Neutrophil (primary cell): Measurements from ENCODE around the gene WDR41.
A peak's percentile ranks its signal among the peaks of the same experiment; 100 is the strongest.
"Not testable (repeated sequence)": the region's sequence is repeated elsewhere in the genome, so short reads cannot be mapped to it uniquely, and the experiment has no call there.

Experiments
- H3K27ac ChIP-seq: fragments of 200-600 bp; sonication (generic); 2 replicates; pipeline ENCODE4 v1.5.1; 2016; ENCODE audit warnings: mild to moderate bottlenecking, moderate library complexity
- H3K27me3 ChIP-seq: fragments of 200-600 bp; sonication (generic); 2 replicates; pipeline ENCODE4 v1.6.0; 2016; ENCODE audit warnings: mild to moderate bottlenecking
- H3K36me3 ChIP-seq: fragments of 200-600 bp; sonication (generic); 2 replicates; pipeline ENCODE4 v1.5.1; 2017
- H3K4me1 ChIP-seq, 2 experiments: fragments of 200-600 bp in 1 of 2; sonication (generic) in 1 of 2; 1 replicate in 1 of 2; 2 replicates in 1 of 2; pipeline versions ENCODE4 v1.5.1 to v1.6.1; 2013 to 2016; ENCODE audit warnings: low read depth in 1 of 2, low read length in 1 of 2, mild to moderate bottlenecking in 1 of 2, moderate library complexity in 1 of 2; ENCODE audit not compliant: control insufficient read depth in 1 of 2, insufficient read depth in 1 of 2
- H3K4me3 ChIP-seq, 2 experiments: fragments of 200-600 bp in 1 of 2; sonication (generic) in 1 of 2; 1 replicate in 1 of 2; 2 replicates in 1 of 2; pipeline ENCODE4 v1.5.1; 2013 to 2016; ENCODE audit warnings: low read depth in 1 of 2, low read length in 1 of 2, mild to moderate bottlenecking in 1 of 2, moderate library complexity in 1 of 2
- H3K9me3 ChIP-seq: fragments of 200-600 bp; sonication (generic); 2 replicates; pipeline ENCODE4 v1.5.1; 2016
- TF ChIP-seq, protein P1 (sequence below): fragments of 200-600 bp; sonication (generic); IDR thresholded peaks from 2 replicates; pipeline ENCODE4 v1.5.1; 2016; ENCODE audit warnings: antibody characterized with exemption

WDR41 gene

GRCh38 chr5:77499973-77500372 is 7.9 kb upstream of the WDR41 start:
- H3K4me1 ChIP-seq = no peaks in the 10 kb centered on the region
- no peaks in the 10 kb centered on the region for H3K36me3 ChIP-seq
- no peak overlapping the region for H3K4me3 ChIP-seq
- no peaks in the 10 kb centered on the region for H3K9me3 ChIP-seq
- peaks cover 5% of the 10 kb centered on the region for H3K27me3 ChIP-seq
- no peak overlapping the region for H3K27ac ChIP-seq
- TF ChIP-seq, protein P1, sequence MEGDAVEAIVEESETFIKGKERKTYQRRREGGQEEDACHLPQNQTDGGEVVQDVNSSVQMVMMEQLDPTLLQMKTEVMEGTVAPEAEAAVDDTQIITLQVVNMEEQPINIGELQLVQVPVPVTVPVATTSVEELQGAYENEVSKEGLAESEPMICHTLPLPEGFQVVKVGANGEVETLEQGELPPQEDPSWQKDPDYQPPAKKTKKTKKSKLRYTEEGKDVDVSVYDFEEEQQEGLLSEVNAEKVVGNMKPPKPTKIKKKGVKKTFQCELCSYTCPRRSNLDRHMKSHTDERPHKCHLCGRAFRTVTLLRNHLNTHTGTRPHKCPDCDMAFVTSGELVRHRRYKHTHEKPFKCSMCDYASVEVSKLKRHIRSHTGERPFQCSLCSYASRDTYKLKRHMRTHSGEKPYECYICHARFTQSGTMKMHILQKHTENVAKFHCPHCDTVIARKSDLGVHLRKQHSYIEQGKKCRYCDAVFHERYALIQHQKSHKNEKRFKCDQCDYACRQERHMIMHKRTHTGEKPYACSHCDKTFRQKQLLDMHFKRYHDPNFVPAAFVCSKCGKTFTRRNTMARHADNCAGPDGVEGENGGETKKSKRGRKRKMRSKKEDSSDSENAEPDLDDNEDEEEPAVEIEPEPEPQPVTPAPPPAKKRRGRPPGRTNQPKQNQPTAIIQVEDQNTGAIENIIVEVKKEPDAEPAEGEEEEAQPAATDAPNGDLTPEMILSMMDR = no peak

GRCh38 chr5:77499441-77499840 is 7.3 kb upstream of the WDR41 start:
- H3K27ac ChIP-seq = no peak overlapping the region
- H3K9me3 ChIP-seq = no peaks in the 10 kb centered on the region

GRCh38 chr5:77498952-77499351 is 6.8 kb upstream of the WDR41 start:
- TF ChIP-seq, protein P1 = no peak
- no peak overlapping the region for H3K27ac ChIP-seq
- no peaks in the 10 kb centered on the region for H3K36me3 ChIP-seq
- no peak overlapping the region for H3K4me3 ChIP-seq
- peaks cover 5% of the 10 kb centered on the region for H3K27me3 ChIP-seq
- H3K9me3 ChIP-seq = no peaks in the 10 kb centered on the region
- no peaks in the 10 kb centered on the region for H3K4me1 ChIP-seq

More at GRCh38 chr5:77499441-77499840, 7.3 kb upstream of the WDR41 start:
- H3K4me1 ChIP-seq = no peaks in the 10 kb centered on the region
- no peaks in the 10 kb centered on the region for H3K36me3 ChIP-seq
- TF ChIP-seq, protein P1 = no peak
- no peak overlapping the region for H3K4me3 ChIP-seq
- peaks cover 5% of the 10 kb centered on the region for H3K27me3 ChIP-seq

- H3K27me3 ChIP-seq = peaks cover 12% of the 10 kb centered on the region
- no peak overlapping the region for H3K4me3 ChIP-seq
- TF ChIP-seq, protein P1 = no peak
- no peaks in the 10 kb centered on the region for H3K9me3 ChIP-seq
- peaks cover 9 to 16% of the 10 kb centered on the region in 2 experiments for H3K4me1 ChIP-seq
- H3K36me3 ChIP-seq = no peaks in the 10 kb centered on the region
- no peak overlapping the region for H3K27ac ChIP-seq
Measured at GRCh38 chr5:77494935-77495334, 2.8 kb upstream of the WDR41 start.

DNA sequence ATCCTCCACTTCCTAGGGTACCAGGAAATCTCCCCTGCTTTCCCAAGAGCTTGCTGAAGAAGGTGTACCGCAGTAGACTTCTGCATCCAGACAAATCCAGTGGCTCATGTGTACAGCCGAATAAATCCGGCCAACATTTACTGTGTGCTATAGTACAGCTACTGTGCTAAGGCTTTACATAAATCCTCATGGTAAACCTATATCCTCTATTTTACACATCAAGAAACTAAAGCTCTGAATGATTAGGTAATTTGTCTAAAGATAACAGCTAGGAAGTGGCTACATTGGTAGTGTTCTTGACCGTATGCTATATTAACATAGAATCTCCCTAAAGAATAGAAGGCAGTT is 511 bp upstream of the WDR41 start:
- H3K9me3 ChIP-seq = no peaks in the 10 kb centered on the region
- H3K36me3 ChIP-seq = peaks cover 5% of the 10 kb centered on the region
- peak overlapping the region; percentile 91 for H3K27ac ChIP-seq
- H3K4me1 ChIP-seq = peaks cover 9 to 16% of the 10 kb centered on the region in 2 experiments
- TF ChIP-seq, protein P1 = no peak
- H3K4me3 ChIP-seq = peak overlapping the region; percentile 83 to 88
- peaks cover 12% of the 10 kb centered on the region for H3K27me3 ChIP-seq

DNA sequence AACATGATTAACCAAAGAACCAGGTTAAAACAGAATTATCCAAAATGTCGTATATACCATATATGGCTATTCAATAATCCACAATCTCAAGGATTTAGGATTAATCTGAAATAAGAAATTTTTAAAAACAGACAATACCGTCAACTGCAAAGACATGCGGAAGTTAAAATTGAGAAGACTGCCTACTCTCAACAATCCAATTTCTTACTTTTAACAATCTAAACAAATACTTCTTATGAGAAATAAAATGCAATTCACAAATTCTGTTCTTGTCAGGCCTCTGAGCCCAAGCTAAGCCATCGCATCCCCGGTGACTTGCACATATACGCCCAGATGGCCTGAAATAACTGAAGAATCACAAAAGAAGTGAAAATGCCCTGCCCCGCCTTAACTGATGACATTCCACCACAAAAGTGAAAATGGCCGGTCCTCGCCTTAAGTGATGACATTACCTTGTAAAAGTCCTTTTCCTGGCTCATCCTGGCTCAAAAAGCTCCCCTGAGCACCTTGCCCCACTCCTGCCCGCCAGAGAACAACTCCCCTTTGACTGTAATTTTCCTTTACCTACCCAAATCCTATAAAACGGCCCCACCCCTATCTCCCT is 1.3 kb downstream of the WDR41 start:
- Histone ChIP-seq H3K4me3 (peak overlapping the region; percentile 83 to 88), H3K27ac (peak overlapping the region; percentile 91), H3K36me3 (peaks cover 15% of the 10 kb centered on the region), H3K4me1 (peaks cover 9 to 16% of the 10 kb centered on the region in 2 experiments)
- H3K27me3 ChIP-seq, H3K9me3 ChIP-seq: not testable (repeated sequence)
